Measurements from ENCODE around the gene KCNK16. TPM values are rescaled to one million over a fixed set of nuclear protein-coding genes. Genes with fewer than 3 reads are reported as not detected.

Gene KCNK16
- total and polyA plus RNA-seq, 2 of the 4 experiments (the other 2 are of a cell fraction): not detected

- H2BK20ac ChIP-seq (ENCODE audit: low read depth, low read length): no peak overlapping the region
Observed at GRCh38 chr6:39266375-39266774, 56.1 kb downstream of the KCNK16 start.

More at GRCh38 chr6:39266375-39266774, 56.1 kb downstream of the KCNK16 start:
- Histone ChIP-seq H3K36me3 (ENCODE audit: control insufficient read depth, insufficient read depth, low read length) (no peaks in the 10 kb centered on the region), H2AFZ (replicated peaks; ENCODE audit: low read length, poor library complexity) (no peak overlapping the region), H2AK5ac (ENCODE audit: low read depth, low read length) (no peak overlapping the region), H2AK9ac (replicated peaks; ENCODE audit: low read depth, low read length, poor library complexity) (no peak overlapping the region), H3K18ac (ENCODE audit: low read depth, low read length) (no peak overlapping the region), H3K4me2 (ENCODE audit: low read depth, low read length) (no peak overlapping the region), H2BK15ac (ENCODE audit: low read depth, low read length) (no peak overlapping the region), H2BK120ac (ENCODE audit: low read depth, low read length) (no peak overlapping the region), H3K9me3 (ENCODE audit: control insufficient read depth, insufficient read depth, low read length) (no peaks in the 10 kb centered on the region), H4K91ac (ENCODE audit: insufficient read depth, low read depth, low read length) (no peak overlapping the region), H3K27me3 (ENCODE audit: control insufficient read depth, insufficient read depth, low read length) (no peaks in the 10 kb centered on the region), H3K23ac (ENCODE audit: low read depth, low read length) (no peak overlapping the region), H3K14ac (replicated peaks; ENCODE audit: low read depth, low read length) (no peak overlapping the region), H4K8ac (ENCODE audit: low read depth in 2 of 2, low read length in 2 of 2) (no peak overlapping the region), H3K56ac (ENCODE audit: extremely low read depth, insufficient read depth, low read length) (no peak overlapping the region), H4K5ac (ENCODE audit: low read depth, low read length) (no peak overlapping the region), H3K9ac (ENCODE audit: low read depth, low read length) (no peak overlapping the region), H3K4me3 (ENCODE audit: insufficient read depth, low read depth, low read length) (no peak overlapping the region), H4K20me1 (ENCODE audit: insufficient read depth, low read length) (no peaks in the 10 kb centered on the region), H3K79me1 (ENCODE audit: low read depth in 1 of 2, low read length in 2 of 2) (no peaks in the 10 kb centered on the region), H3K4me1 (ENCODE audit: control insufficient read depth, insufficient read depth, low read length) (no peaks in the 10 kb centered on the region), H2BK5ac (ENCODE audit: low read depth, low read length, poor library complexity, severe bottlenecking) (no peak overlapping the region), H3K4ac (ENCODE audit: low read depth, low read length) (no peak overlapping the region), H3K9me1 (ENCODE audit: insufficient read depth, low read length) (no peaks in the 10 kb centered on the region), H3K27ac (ENCODE audit: insufficient read depth, low read length) (no peak overlapping the region)
- ChIA-PET CTCF (no interaction called here), POLR2A (ENCODE audit: unreplicated experiment) (no interaction called here)
- ATAC-seq (ENCODE audit: low read depth) (no peak), DNase-seq (no peak)
- dilution Hi-C loops (cut with HindIII; ENCODE audit: low sequenced_read_pairs, unreplicated experiment): no loop called here
- intact Hi-C loops (cut with micrococcal nuclease): no loop called here
- in situ Hi-C loops (cut with MboI; ENCODE audit: low sequenced_read_pairs): no loop called here
- no peak for TF ChIP-seq CTCF (conservative IDR thresholded peaks at IDR 0.05; ENCODE audit: low read depth, low read length)
- WGBS, 2 experiments (ENCODE audit: extremely low coverage in 2 of 2, insufficient read length in 1 of 2): no CpG with 5 or more reads among the region's 2 CpGs
- BruUV-seq (replicated peaks): no TSS peak

Other genes with a start within 250 kb of the KCNK16 start
- gene SAYSD1, start 207.5 kb downstream of the KCNK16 start, total RNA-seq (2012; rRNA removed): 5.9 and 9.4 TPM in 2 replicates
- gene SAYSD1, start 207.5 kb downstream of the KCNK16 start, polyA plus RNA-seq (2012; rRNA removed): 5.7 and 6.5 TPM in 2 replicates
- not detected in 2 replicates for gene KCNK5, start 93.2 kb downstream of the KCNK16 start, total RNA-seq (2012; rRNA removed)
- gene KCNK5, start 93.2 kb downstream of the KCNK16 start, polyA plus RNA-seq (2012; rRNA removed): not detected in 2 replicates
- not detected in 2 replicates for gene KCNK17, start 8.3 kb downstream of the KCNK16 start, total RNA-seq (2012; rRNA removed)
- not detected in 2 replicates for gene KCNK17, start 8.3 kb downstream of the KCNK16 start, polyA plus RNA-seq (2012; rRNA removed)

All from IMR-90 (cell line).